GM06990 (cell line): Measurements from ENCODE around the gene RGS7.

Experiments used
- DNase-seq: peaks from one replicate; pipeline ENCODE4 v3.0.0-alpha.2; 2011; ENCODE audit not compliant: insufficient read length; ENCODE audit errors: extremely low read depth
- H3K27me3 ChIP-seq: replicated peaks from 2 replicates; pipeline ENCODE4 v1.6.0; 2011; ENCODE audit warnings: low read length; ENCODE audit not compliant: control insufficient read depth, insufficient read depth
- H3K36me3 ChIP-seq: 2 replicates; pipeline ENCODE4 v1.5.1; 2011; ENCODE audit warnings: low read length; ENCODE audit not compliant: control insufficient read depth, insufficient read depth
- H3K4me3 ChIP-seq: replicated peaks from 2 replicates; pipeline ENCODE4 v1.5.1; 2011; ENCODE audit warnings: low read depth, mild to moderate bottlenecking, control low read depth, low read length
- TF ChIP-seq, protein P1 (sequence below): IDR thresholded peaks from 2 replicates; pipeline ENCODE4 v1.5.1; 2011; ENCODE audit warnings: low read length, control low read depth, mild to moderate bottlenecking, inconsistent platforms; ENCODE audit not compliant: insufficient read depth, poor library complexity, severe bottlenecking

The RGS7 gene

DNA sequence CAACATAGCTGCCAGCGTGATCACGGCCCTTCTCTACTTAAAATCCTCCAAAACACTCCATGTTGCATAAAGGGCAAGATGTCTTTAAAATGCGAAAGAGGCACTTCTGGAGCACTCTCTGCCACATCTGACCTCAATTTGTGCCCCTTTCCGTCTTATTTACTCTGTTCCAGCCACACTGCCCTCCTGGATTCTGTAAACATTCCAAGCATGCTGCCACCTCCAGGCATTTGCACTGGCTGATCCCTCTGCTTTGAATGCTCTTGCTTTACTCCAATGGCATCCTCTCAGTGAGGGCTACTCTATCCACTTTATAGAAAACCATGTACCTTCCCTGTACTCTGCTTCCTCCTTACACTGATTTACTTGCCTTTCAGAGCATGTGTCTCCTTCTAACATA, 5.3 kb upstream of the RGS7 start:
- H3K4me3 ChIP-seq: no peak overlapping the region
- no peaks in the 10 kb centered on the region for H3K36me3 ChIP-seq
- no peaks in the 10 kb centered on the region; the same call in none of the 2 replicates for H3K27me3 ChIP-seq
- TF ChIP-seq, protein P1, sequence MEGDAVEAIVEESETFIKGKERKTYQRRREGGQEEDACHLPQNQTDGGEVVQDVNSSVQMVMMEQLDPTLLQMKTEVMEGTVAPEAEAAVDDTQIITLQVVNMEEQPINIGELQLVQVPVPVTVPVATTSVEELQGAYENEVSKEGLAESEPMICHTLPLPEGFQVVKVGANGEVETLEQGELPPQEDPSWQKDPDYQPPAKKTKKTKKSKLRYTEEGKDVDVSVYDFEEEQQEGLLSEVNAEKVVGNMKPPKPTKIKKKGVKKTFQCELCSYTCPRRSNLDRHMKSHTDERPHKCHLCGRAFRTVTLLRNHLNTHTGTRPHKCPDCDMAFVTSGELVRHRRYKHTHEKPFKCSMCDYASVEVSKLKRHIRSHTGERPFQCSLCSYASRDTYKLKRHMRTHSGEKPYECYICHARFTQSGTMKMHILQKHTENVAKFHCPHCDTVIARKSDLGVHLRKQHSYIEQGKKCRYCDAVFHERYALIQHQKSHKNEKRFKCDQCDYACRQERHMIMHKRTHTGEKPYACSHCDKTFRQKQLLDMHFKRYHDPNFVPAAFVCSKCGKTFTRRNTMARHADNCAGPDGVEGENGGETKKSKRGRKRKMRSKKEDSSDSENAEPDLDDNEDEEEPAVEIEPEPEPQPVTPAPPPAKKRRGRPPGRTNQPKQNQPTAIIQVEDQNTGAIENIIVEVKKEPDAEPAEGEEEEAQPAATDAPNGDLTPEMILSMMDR: no peak
- DNase-seq: no peak

- no peak for DNase-seq
- peaks cover 4% of the 10 kb centered on the region for H3K27me3 ChIP-seq
- H3K36me3 ChIP-seq: no peaks in the 10 kb centered on the region
- TF ChIP-seq, protein P1: no peak
- H3K4me3 ChIP-seq: peak overlapping the region; percentile 31
Observed at GRCh38 chr1:241357366-241358340, 648 bp upstream of the RGS7 start.

DNA sequence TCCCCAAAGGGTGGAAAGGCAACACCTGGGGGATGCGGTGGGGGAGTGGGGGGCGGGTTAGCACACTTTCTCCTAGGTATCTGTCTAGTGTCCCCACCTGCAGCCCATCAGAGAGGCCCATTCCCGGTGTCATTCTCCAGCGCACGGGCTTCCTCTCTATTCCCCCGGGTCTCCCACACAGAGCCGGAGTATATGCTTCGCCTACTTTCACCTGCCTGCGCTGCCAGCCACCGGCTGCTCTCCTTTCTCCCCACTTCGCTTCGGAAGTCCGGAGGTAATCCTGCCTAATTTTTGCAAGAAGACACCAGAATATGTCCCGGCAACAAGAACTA, 852 bp downstream of the RGS7 start:
- H3K27me3 ChIP-seq: peaks cover 4% of the 10 kb centered on the region; the same call in 1 of the 2 replicates
- DNase-seq: peak; percentile 3
- no peak overlapping the region for H3K4me3 ChIP-seq
- TF ChIP-seq, protein P1: no peak
- H3K36me3 ChIP-seq: no peaks in the 10 kb centered on the region

DNA sequence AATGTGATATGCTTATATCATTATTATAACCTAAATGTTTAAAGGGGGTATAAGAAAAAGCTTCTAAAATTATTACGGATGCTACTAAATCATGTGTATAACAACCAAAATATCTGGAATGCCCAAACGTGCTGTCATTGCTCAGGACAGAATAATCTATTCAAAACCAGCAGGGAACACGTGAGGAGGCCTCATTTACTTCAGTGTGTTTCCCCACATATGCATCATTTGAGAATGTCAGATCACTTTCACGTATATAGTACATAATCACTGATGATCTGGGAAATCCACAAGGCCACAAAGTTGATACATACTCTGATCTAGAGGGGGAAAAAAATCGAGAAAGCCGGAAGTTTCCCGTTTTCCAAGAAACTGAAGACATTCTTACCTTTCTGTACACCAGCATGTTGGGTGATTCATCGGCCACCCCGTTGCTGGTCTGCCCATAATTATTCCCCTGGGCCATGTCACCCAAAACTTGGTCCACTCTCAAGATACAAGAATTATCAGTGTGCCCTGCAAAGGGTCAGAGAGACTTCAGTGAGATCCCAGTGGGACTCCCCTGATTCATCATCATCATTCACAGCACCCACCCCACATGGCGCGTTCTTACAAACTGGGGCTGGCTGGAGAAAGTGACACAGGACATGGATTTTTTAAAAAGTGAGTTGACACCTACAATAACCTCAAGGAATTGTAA, 1.5 kb downstream of the RGS7 start:
- TF ChIP-seq, protein P1: no peak
- H3K4me3 ChIP-seq: no peak overlapping the region
- no peak for DNase-seq
- no peaks in the 10 kb centered on the region for H3K36me3 ChIP-seq
- peaks cover 4% of the 10 kb centered on the region; the same call in 1 of the 2 replicates for H3K27me3 ChIP-seq

GRCh38 chr1:241352401-241352800, 4.6 kb downstream of the RGS7 start:
- Histone ChIP-seq H3K27me3 (peaks cover 4% of the 10 kb centered on the region), H3K4me3 (no peak overlapping the region), H3K36me3 (no peaks in the 10 kb centered on the region)
- TF ChIP-seq, protein P1: no peak
- no peak for DNase-seq
